MM.1S (cell line): ENCODE data around the gene KLHL25.
"Not testable (repeated sequence)": the region's sequence is repeated elsewhere in the genome, so short reads cannot be mapped to it uniquely, and the experiment has no call there.

Experiments used
- DNase-seq: peaks from one replicate; pipeline ENCODE4 v3.0.0-alpha.2; 2015
- H2AFZ ChIP-seq: fragments of 300-600 bp; sonication (generic); 2 replicates; pipeline ENCODE4 v1.6.0; 2016; ENCODE audit warnings: antibody characterized with exemption, low read length
- H3F3A ChIP-seq: fragments of 300-600 bp; sonication (generic); 2 replicates; pipeline ENCODE4 v1.6.1; 2016; ENCODE audit warnings: mild to moderate bottlenecking, antibody characterized with exemption, low read length, moderate library complexity, mixed read lengths; ENCODE audit not compliant: insufficient read depth
- H3K27ac ChIP-seq: fragments of 300-600 bp; sonication (generic); 2 replicates; pipeline ENCODE4 v1.5.1; 2016; ENCODE audit warnings: mild to moderate bottlenecking, low read length
- H3K27me3 ChIP-seq: fragments of 300-600 bp; sonication (generic); replicated peaks from 2 replicates; pipeline ENCODE4 v1.6.0; 2016; ENCODE audit warnings: low read length; ENCODE audit not compliant: insufficient read depth
- H3K36me3 ChIP-seq: fragments of 300-600 bp; sonication (generic); replicated peaks from 2 replicates; pipeline ENCODE4 v1.6.1; 2016; ENCODE audit warnings: mild to moderate bottlenecking, low read length, mixed read lengths; ENCODE audit not compliant: insufficient read depth
- H3K4me1 ChIP-seq: fragments of 300-600 bp; sonication (generic); 2 replicates; pipeline ENCODE4 v1.6.1; 2016; ENCODE audit warnings: low read length, mixed read lengths
- H3K4me2 ChIP-seq: fragments of 300-600 bp; sonication (generic); 2 replicates; pipeline ENCODE4 v1.6.0; 2016; ENCODE audit warnings: low read depth, low read length
- H3K4me3 ChIP-seq: fragments of 300-600 bp; sonication (generic); 2 replicates; pipeline ENCODE4 v1.5.1; 2016; ENCODE audit warnings: low read length, mixed read lengths
- H3K79me2 ChIP-seq: fragments of 300-600 bp; sonication (generic); 2 replicates; pipeline ENCODE4 v1.6.1; 2016; ENCODE audit warnings: mixed run types, low read length, mixed read lengths
- H3K9ac ChIP-seq: fragments of 300-600 bp; sonication (generic); 2 replicates; pipeline ENCODE4 v1.6.1; 2016; ENCODE audit warnings: low read length, mixed read lengths
- H3K9me2 ChIP-seq: fragments of 300-600 bp; sonication (generic); replicated peaks from 2 replicates; pipeline ENCODE4 v1.6.1; 2016; ENCODE audit warnings: mild to moderate bottlenecking, low read length, mixed read lengths; ENCODE audit not compliant: insufficient read depth
- H3K9me3 ChIP-seq: fragments of 300-600 bp; sonication (generic); replicated peaks from 2 replicates; pipeline ENCODE4 v1.6.1; 2016; ENCODE audit warnings: mild to moderate bottlenecking, low read length, mixed read lengths; ENCODE audit not compliant: insufficient read depth
- H4K20me1 ChIP-seq: fragments of 300-600 bp; sonication (generic); 2 replicates; pipeline ENCODE4 v1.6.1; 2016; ENCODE audit warnings: mild to moderate bottlenecking, low read length, moderate library complexity, mixed read lengths; ENCODE audit not compliant: insufficient read depth
- CTCF ChIP-seq: fragments of 300-600 bp; sonication (generic); IDR thresholded peaks from 2 replicates; pipeline ENCODE4 v1.5.1; 2016; ENCODE audit warnings: antibody characterized with exemption, low read length, mixed read lengths
- EZH2 ChIP-seq: fragments of 300-600 bp; sonication (generic); optimal IDR thresholded peaks from 2 replicates; pipeline ENCODE3; 2017; ENCODE audit warnings: low read depth, mild to moderate bottlenecking, antibody characterized with exemption, low read length, mixed read lengths
- EZH2phosphoT487 ChIP-seq: fragments of 300-600 bp; sonication (generic); IDR thresholded peaks from 2 replicates; pipeline ENCODE4 v1.6.1; 2018; ENCODE audit warnings: antibody characterized with exemption, low read length

The KLHL25 gene

GRCh38 chr15:85804481-85805170 lies 9.9 kb upstream of the KLHL25 start:
- no peaks in the 10 kb centered on the region for H4K20me1 ChIP-seq
- H3K27ac ChIP-seq, result no peak overlapping the region
- H3F3A ChIP-seq, result no peaks in the 10 kb centered on the region
- no peak overlapping the region for H3K4me3 ChIP-seq
- H3K4me2 ChIP-seq, result no peak overlapping the region
- no peaks in the 10 kb centered on the region for H3K36me3 ChIP-seq
- H3K4me1 ChIP-seq, result no peaks in the 10 kb centered on the region
- H3K9me3 ChIP-seq, result no peaks in the 10 kb centered on the region
- H2AFZ ChIP-seq, result no peak overlapping the region
- no peak for DNase-seq
- no peaks in the 10 kb centered on the region for H3K9me2 ChIP-seq
- no peak overlapping the region for H3K9ac ChIP-seq
- no peaks in the 10 kb centered on the region for H3K79me2 ChIP-seq
- H3K27me3 ChIP-seq, result no peaks in the 10 kb centered on the region
- TF ChIP-seq CTCF (no peak), EZH2phosphoT487 (no peak), EZH2 (no peak)

GRCh38 chr15:85802617-85803016 lies 7.9 kb upstream of the KLHL25 start:
- H3K79me2 ChIP-seq, H3K4me3 ChIP-seq, H3K4me1 ChIP-seq, H3K4me2 ChIP-seq, H3K27ac ChIP-seq, H3K9me3 ChIP-seq, H2AFZ ChIP-seq, H3K27me3 ChIP-seq, H4K20me1 ChIP-seq, H3K9ac ChIP-seq, H3F3A ChIP-seq, H3K9me2 ChIP-seq, DNase-seq, H3K36me3 ChIP-seq: not testable (repeated sequence)

GRCh38 chr15:85800478-85801123 lies 5.9 kb upstream of the KLHL25 start:
- DNase-seq, result no peak
- no peaks in the 10 kb centered on the region for H3K9me2 ChIP-seq
- no peak overlapping the region for H3K9ac ChIP-seq
- no peak overlapping the region for H3K4me3 ChIP-seq
- TF ChIP-seq EZH2 (no peak), EZH2phosphoT487 (no peak), CTCF (no peak)
- no peak overlapping the region for H2AFZ ChIP-seq
- no peaks in the 10 kb centered on the region for H3K36me3 ChIP-seq
- 0 out of 2 replicates have a peak, but pooled peaks cover under 1% of the 10 kb centered on the region for H3K4me1 ChIP-seq
- no peak overlapping the region for H3K27ac ChIP-seq
- H4K20me1 ChIP-seq, result no peaks in the 10 kb centered on the region
- H3K9me3 ChIP-seq, result no peaks in the 10 kb centered on the region
- no peak overlapping the region for H3K4me2 ChIP-seq
- H3F3A ChIP-seq, result no peaks in the 10 kb centered on the region
- no peaks in the 10 kb centered on the region for H3K79me2 ChIP-seq
- 0 out of 2 replicates have a peak, but pooled peaks cover 6% of the 10 kb centered on the region for H3K27me3 ChIP-seq

GRCh38 chr15:85796371-85796770 lies 1.6 kb upstream of the KLHL25 start:
- not testable (repeated sequence) for H3K9ac ChIP-seq, H3K27me3 ChIP-seq, H3F3A ChIP-seq, H3K27ac ChIP-seq, H3K36me3 ChIP-seq, DNase-seq, H3K4me3 ChIP-seq, H3K4me1 ChIP-seq, H4K20me1 ChIP-seq, H2AFZ ChIP-seq, H3K4me2 ChIP-seq, H3K9me3 ChIP-seq, H3K9me2 ChIP-seq
- peaks cover 13% of the 10 kb centered on the region; the same call in 1 of the 2 replicates for H3K79me2 ChIP-seq
